Breast epithelium (tissue), 4 donors: ENCODE results near the gene PARVA. TPM values are rescaled to one million over a fixed set of nuclear protein-coding genes. Genes with fewer than 3 reads are reported as not detected.

Experiments used
- DNase-seq, 2 donors: peaks; one replicate each; pipeline ENCODE4 v3.0.0-alpha.2; 2019; ENCODE audit warnings: low spot score in 2 of 2
- H3K27ac ChIP-seq, 2 donors: fragments of 200-600 bp; sonication (generic) in 1 of 2; one replicate each; pipeline ENCODE4 v1.5.1; 2016 to 2019; ENCODE audit warnings: mild to moderate bottlenecking in 1 of 2
- H3K27me3 ChIP-seq, 2 donors: fragments of 200-600 bp; sonication (generic) in 1 of 2; one replicate each; pipeline versions ENCODE4 v1.5.1 to v1.6.0; 2017 to 2019; ENCODE audit warnings: control low read depth in 1 of 2, mild to moderate bottlenecking in 1 of 2
- H3K36me3 ChIP-seq: fragments of 200-600 bp; one replicate; pipeline ENCODE4 v1.5.1; 2019
- H3K4me1 ChIP-seq, 2 donors: fragments of 200-600 bp; sonication (generic); one replicate each; pipeline ENCODE4 v1.5.1; 2016 to 2019; ENCODE audit warnings: control low read depth in 1 of 2
- H3K4me3 ChIP-seq, 3 donors: fragments of 200-600 bp; sonication (generic); 1 replicate in 2 of 3; 2 replicates in 1 of 3; pipeline ENCODE4 v1.5.1; 2016 to 2019; ENCODE audit warnings: mild to moderate bottlenecking in 3 of 3, moderate library complexity in 2 of 3
- H3K9me3 ChIP-seq, 2 donors: fragments of 200-600 bp; sonication (generic) in 1 of 2; one replicate each; pipeline ENCODE4 v1.5.1; 2016 to 2019; ENCODE audit warnings: control low read depth in 1 of 2
- POLR2A ChIP-seq: fragments of 450-650 bp; IDR thresholded peaks from one replicate; pipeline ENCODE4 v1.6.1; 2016; ENCODE audit warnings: antibody characterized with exemption, mild to moderate bottlenecking, moderate library complexity
- POLR2AphosphoS5 ChIP-seq, 3 donors: sonication (generic); formaldehyde crosslinking; IDR thresholded peaks; one replicate each; pipeline ENCODE4 v1.6.1; 2017; ENCODE audit warnings: antibody characterized with exemption in 3 of 3
- intact Hi-C: fragments of 100-400 bp; cut with DNase I; formaldehyde crosslinking; loops from one replicate; pipeline ENCODE4 v1.15.1; 2023; ENCODE audit warnings: low total_unique reads
- total RNA-seq, 3 donors: library from RNA; depleted of rRNA; stranded (reverse); fragments of >200 nt; gene quantifications; one replicate each; pipeline ENCODE4 v1.1.0, GENCODE V29; 2016
- TF ChIP-seq, protein P1 (sequence below), 3 donors: fragments of 450-650 bp; IDR thresholded peaks; one replicate each; pipeline ENCODE4 v1.5.1; 2016 to 2017; ENCODE audit warnings: antibody characterized with exemption in 3 of 3, mild to moderate bottlenecking in 3 of 3, moderate library complexity in 3 of 3

PARVA gene
- total RNA-seq, 3 donors from 2014 or later = 50.5 to 109 (median 60.4) TPM

- no peaks in the 10 kb centered on the region for H3K4me1 ChIP-seq
Observed at GRCh38 chr11:12440565-12440964, 63.2 kb downstream of the PARVA start.

DNA sequence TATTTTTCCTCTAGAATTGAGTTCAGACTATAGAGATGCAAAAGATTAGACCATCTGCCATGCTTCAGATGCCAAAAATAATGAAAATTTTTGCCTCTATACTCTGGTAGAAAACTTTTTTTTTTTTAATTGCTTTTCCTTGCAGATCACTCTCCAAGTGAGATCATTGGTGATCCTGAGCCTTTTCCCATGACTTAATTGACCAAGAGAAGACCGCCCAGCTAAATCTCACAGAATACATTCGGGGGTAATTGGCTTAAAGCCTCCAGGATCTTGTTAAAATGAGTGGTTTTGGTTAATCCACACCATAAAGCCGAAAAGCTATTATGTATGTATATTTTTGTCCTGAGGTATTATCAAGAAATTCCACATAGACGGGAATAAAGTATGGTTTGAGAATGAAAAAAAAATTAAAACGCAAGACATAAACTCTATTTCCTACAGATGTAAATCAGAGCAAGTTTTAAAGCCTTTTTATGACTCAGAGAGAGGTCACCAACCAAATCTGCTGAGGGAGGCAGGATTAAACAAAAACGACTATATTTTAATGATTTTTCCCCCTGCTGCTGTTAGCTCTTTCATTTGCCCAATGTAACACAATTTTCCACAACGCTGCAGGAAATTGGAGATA is 64.0 kb downstream of the PARVA start:
- no peaks in the 10 kb centered on the region for H3K36me3 ChIP-seq
- no peak for DNase-seq
- H3K4me3 ChIP-seq = no peak overlapping the region
- no peaks in the 10 kb centered on the region for H3K4me1 ChIP-seq
- H3K9me3 ChIP-seq = no peaks in the 10 kb centered on the region
- intact Hi-C loops = no loop called here
- TF ChIP-seq POLR2AphosphoS5 (IDR thresholded peaks at IDR 0.05) (no peak), POLR2A (no peak)
- TF ChIP-seq, protein P1, sequence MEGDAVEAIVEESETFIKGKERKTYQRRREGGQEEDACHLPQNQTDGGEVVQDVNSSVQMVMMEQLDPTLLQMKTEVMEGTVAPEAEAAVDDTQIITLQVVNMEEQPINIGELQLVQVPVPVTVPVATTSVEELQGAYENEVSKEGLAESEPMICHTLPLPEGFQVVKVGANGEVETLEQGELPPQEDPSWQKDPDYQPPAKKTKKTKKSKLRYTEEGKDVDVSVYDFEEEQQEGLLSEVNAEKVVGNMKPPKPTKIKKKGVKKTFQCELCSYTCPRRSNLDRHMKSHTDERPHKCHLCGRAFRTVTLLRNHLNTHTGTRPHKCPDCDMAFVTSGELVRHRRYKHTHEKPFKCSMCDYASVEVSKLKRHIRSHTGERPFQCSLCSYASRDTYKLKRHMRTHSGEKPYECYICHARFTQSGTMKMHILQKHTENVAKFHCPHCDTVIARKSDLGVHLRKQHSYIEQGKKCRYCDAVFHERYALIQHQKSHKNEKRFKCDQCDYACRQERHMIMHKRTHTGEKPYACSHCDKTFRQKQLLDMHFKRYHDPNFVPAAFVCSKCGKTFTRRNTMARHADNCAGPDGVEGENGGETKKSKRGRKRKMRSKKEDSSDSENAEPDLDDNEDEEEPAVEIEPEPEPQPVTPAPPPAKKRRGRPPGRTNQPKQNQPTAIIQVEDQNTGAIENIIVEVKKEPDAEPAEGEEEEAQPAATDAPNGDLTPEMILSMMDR (IDR thresholded peaks at IDR 0.05) = no peak
- H3K27me3 ChIP-seq = no peaks in the 10 kb centered on the region
- H3K27ac ChIP-seq = no peak overlapping the region

More at GRCh38 chr11:12440565-12440964, 63.2 kb downstream of the PARVA start:
- no peak for TF ChIP-seq POLR2A
- TF ChIP-seq, protein P1 (IDR thresholded peaks at IDR 0.05) = no peak
- no peak for TF ChIP-seq POLR2AphosphoS5 (IDR thresholded peaks at IDR 0.05)
- intact Hi-C loops = no loop called here
- DNase-seq = no peak
- Histone ChIP-seq H3K36me3 (no peaks in the 10 kb centered on the region), H3K27ac (no peak overlapping the region), H3K27me3 (no peaks in the 10 kb centered on the region), H3K9me3 (no peaks in the 10 kb centered on the region), H3K4me3 (no peak overlapping the region)

DNA sequence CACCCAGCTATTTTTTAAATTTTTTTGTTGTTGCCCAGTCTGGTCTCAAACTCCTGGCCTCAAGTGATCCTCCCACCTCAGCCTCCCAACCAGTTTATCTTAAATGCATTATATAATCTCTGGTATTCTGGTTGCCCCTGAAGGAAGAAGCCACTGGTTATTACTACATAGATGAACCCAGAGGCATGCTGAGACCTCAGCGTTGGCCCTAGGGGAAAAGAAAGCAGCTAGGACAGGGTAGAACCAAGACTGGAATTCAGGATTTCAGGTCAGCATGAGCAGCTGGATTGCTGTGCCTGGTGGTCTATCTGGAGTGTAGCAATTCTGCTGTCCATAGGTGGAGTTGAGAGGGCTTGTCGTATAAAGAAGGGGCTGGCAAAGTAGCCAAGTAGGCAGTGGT is 67.2 kb downstream of the PARVA start:
- Histone ChIP-seq H3K27ac (no peak overlapping the region), H3K36me3 (no peaks in the 10 kb centered on the region), H3K27me3 (no peaks in the 10 kb centered on the region), H3K9me3 (no peaks in the 10 kb centered on the region), H3K4me3 (no peak overlapping the region), H3K4me1 (no peaks in the 10 kb centered on the region)
- no peak for DNase-seq
- TF ChIP-seq POLR2AphosphoS5 (IDR thresholded peaks at IDR 0.05) = no peak
- TF ChIP-seq, protein P1 (IDR thresholded peaks at IDR 0.05) = no peak
- no peak for TF ChIP-seq POLR2A
- intact Hi-C loops = no loop called here

DNA sequence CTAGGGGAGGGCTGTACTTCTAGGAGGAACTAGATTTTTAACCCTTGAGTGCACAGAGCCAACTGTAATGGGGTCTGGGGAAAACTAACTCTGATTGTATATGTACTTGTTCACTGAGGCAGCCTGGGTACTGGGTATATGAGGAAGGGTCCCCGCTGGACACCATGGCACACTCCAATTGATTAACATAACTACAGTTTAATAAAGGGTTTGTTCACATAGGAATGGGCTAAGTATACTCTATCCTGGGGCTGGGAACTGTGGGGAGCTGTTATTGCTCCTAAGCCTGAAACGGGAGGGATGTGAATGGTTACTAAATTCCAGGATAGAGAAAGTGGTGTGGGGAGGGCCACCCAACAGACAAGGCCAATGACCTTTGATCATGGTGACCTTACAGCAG is 67.6 kb downstream of the PARVA start:
- no peak for DNase-seq
- H3K4me3 ChIP-seq = no peak overlapping the region
- no peaks in the 10 kb centered on the region for H3K36me3 ChIP-seq
- no peaks in the 10 kb centered on the region for H3K4me1 ChIP-seq
- H3K27ac ChIP-seq = no peak overlapping the region
- intact Hi-C loops = no loop called here
- TF ChIP-seq, protein P1 (IDR thresholded peaks at IDR 0.05) = no peak
- TF ChIP-seq POLR2A = no peak
- H3K9me3 ChIP-seq = no peaks in the 10 kb centered on the region
- H3K27me3 ChIP-seq = no peaks in the 10 kb centered on the region

- H3K27me3 ChIP-seq = no peaks in the 10 kb centered on the region
- intact Hi-C loops = no loop called here
- no peak for TF ChIP-seq POLR2AphosphoS5 (IDR thresholded peaks at IDR 0.05)
- no peak for TF ChIP-seq POLR2A
- TF ChIP-seq, protein P1 (IDR thresholded peaks at IDR 0.05) = no peak
- H3K36me3 ChIP-seq = no peaks in the 10 kb centered on the region
- H3K27ac ChIP-seq = no peak overlapping the region
- no peak for DNase-seq
- H3K4me3 ChIP-seq = no peak overlapping the region
- no peaks in the 10 kb centered on the region for H3K4me1 ChIP-seq
- H3K9me3 ChIP-seq = no peaks in the 10 kb centered on the region
Observed at GRCh38 chr11:12446863-12447262, 69.5 kb downstream of the PARVA start.
